ENCODE results near the gene UBP1.
A peak's percentile ranks its signal among the peaks of the same experiment; 100 is the strongest.
"Not testable (repeated sequence)": the region's sequence is repeated elsewhere in the genome, so short reads cannot be mapped to it uniquely, and the experiment has no call there.

The UBP1 gene, protein sequence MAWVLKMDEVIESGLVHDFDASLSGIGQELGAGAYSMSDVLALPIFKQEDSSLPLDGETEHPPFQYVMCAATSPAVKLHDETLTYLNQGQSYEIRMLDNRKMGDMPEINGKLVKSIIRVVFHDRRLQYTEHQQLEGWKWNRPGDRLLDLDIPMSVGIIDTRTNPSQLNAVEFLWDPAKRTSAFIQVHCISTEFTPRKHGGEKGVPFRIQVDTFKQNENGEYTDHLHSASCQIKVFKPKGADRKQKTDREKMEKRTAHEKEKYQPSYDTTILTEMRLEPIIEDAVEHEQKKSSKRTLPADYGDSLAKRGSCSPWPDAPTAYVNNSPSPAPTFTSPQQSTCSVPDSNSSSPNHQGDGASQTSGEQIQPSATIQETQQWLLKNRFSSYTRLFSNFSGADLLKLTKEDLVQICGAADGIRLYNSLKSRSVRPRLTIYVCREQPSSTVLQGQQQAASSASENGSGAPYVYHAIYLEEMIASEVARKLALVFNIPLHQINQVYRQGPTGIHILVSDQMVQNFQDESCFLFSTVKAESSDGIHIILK

GRCh38 chr3:33440328-33441224 lies at the start of gene UBP1:
TSS of gene UBP1 (minus strand) at chr3:33440405. CDS start at chr3:33439848, 557 bp downstream.
- peak within 1 kb of the TSS; percentile 70 for H3K4me3 ChIP-seq (ENCODE audit: low read length)
- TF ChIP-seq ZNF274 (IDR thresholded peaks at IDR 0.05; ENCODE audit: low read depth, low read length), result no peak

- no peak for TF ChIP-seq ZNF274 (IDR thresholded peaks at IDR 0.05; ENCODE audit: low read depth, low read length)
- H3K4me3 ChIP-seq (ENCODE audit: low read length), result no peak overlapping the region
Measured at GRCh38 chr3:33488683-33489082, 48.5 kb upstream of the UBP1 start.

GRCh38 chr3:33488246-33488645 lies 48.0 kb upstream of the UBP1 start:
- no peak for TF ChIP-seq ZNF274 (IDR thresholded peaks at IDR 0.05; ENCODE audit: low read depth, low read length)

GRCh38 chr3:33482111-33482521 lies 41.9 kb upstream of the UBP1 start:
- no peak for TF ChIP-seq ZNF274 (IDR thresholded peaks at IDR 0.05; ENCODE audit: low read depth, low read length)
- H3K4me3 ChIP-seq (ENCODE audit: low read length), result no peak overlapping the region

More at GRCh38 chr3:33488246-33488645, 48.0 kb upstream of the UBP1 start:
- no peak overlapping the region for H3K4me3 ChIP-seq (ENCODE audit: low read length)

DNA sequence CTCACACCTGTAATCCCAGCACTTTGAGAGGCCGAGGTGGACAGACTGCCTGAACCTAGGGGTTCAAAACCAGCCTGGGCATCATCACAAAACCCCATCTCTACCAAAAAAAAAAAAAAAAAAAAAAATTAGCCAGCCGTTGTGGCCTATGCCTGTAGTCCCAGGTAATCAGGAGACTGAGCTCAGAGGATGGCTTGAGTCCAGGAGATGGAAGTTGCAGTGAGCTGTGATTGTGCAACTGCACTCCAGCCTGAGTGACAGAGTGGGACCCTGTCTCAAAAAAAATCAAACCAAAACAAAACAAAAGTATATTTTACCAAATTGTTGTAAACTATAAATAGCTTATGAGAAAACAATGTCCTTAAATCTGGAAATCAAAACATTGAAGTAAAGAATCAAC lies 34.7 kb upstream of the UBP1 start:
- no peak overlapping the region for H3K4me3 ChIP-seq (ENCODE audit: low read length)
- TF ChIP-seq ZNF274 (IDR thresholded peaks at IDR 0.05; ENCODE audit: low read depth, low read length), result no peak

DNA sequence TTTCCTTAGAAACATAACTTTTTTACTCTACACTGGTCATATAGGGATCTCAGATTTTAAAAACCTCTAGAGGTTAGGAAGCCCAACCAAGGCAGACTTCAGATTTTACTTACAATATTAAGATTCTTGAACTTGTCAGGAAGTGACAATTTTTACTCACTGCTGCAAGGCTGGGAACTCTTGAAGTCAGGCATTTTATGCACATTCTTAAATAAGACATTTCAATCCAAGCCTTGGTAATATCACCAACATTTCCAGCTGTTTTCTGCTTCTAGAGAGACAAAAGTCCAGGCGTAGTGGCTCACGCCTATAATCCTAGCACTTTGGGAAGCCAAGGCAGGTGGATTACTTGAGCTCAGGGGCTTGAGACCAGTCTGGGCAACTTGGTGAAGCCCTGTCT lies 33.6 kb upstream of the UBP1 start:
- TF ChIP-seq ZNF274 (IDR thresholded peaks at IDR 0.05; ENCODE audit: low read depth, low read length), result no peak
- no peak overlapping the region for H3K4me3 ChIP-seq (ENCODE audit: low read length)

GRCh38 chr3:33467786-33468185 lies 27.6 kb upstream of the UBP1 start:
- no peak for TF ChIP-seq ZNF274 (IDR thresholded peaks at IDR 0.05; ENCODE audit: low read depth, low read length)

DNA sequence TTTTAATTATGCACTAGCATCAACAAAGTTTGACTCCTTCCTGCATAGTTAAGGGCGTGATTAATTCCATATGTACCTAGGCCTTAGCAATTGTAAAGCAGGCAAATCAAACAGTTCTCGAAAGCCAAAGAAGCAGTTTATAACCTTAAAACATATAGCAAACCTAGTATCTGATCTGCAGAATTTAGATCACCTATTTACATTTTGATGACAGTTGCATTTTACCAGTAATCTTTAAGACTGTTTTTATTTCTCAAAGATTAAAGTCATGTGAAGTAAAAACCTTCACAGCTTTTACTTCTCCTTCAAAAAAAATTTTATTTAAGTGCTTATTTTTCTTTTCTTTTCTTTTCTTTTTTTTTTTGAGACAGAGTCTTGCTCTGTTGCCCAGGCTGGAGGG lies 20.9 kb upstream of the UBP1 start:
- H3K4me3 ChIP-seq (ENCODE audit: low read length), result no peak overlapping the region
- TF ChIP-seq ZNF274 (IDR thresholded peaks at IDR 0.05; ENCODE audit: low read depth, low read length), result no peak

More at GRCh38 chr3:33467786-33468185, 27.6 kb upstream of the UBP1 start:
- H3K4me3 ChIP-seq (ENCODE audit: low read length), result no peak overlapping the region

GRCh38 chr3:33459577-33459976 lies 19.4 kb upstream of the UBP1 start:
- H3K4me3 ChIP-seq (ENCODE audit: low read length), result not testable (repeated sequence)

DNA sequence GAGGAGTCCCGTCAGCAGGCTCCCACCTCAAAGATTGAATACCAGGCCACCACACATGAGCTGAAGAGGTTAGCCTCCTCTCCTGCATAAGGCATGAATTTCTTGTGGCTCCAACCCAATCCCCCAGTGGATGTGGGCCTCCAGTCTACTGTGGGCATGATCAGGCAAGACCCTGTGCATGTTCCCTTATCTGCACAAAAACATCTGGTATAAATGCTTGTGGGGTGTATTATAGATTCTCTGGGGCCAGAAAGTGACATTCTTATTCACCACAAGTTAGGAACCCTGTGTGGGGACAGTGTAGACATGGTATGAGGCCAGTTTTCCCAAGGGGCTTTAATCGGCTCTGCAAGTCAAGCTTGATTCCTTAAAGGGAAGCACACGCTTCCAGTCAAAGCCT lies 18.2 kb upstream of the UBP1 start:
- no peak overlapping the region for H3K4me3 ChIP-seq (ENCODE audit: low read length)
- no peak for TF ChIP-seq ZNF274 (IDR thresholded peaks at IDR 0.05; ENCODE audit: low read depth, low read length)

- no peak for TF ChIP-seq ZNF274 (IDR thresholded peaks at IDR 0.05; ENCODE audit: low read depth, low read length)
- H3K4me3 ChIP-seq (ENCODE audit: low read length), result no peak overlapping the region
Measured at GRCh38 chr3:33456756-33457155, 16.6 kb upstream of the UBP1 start.

DNA sequence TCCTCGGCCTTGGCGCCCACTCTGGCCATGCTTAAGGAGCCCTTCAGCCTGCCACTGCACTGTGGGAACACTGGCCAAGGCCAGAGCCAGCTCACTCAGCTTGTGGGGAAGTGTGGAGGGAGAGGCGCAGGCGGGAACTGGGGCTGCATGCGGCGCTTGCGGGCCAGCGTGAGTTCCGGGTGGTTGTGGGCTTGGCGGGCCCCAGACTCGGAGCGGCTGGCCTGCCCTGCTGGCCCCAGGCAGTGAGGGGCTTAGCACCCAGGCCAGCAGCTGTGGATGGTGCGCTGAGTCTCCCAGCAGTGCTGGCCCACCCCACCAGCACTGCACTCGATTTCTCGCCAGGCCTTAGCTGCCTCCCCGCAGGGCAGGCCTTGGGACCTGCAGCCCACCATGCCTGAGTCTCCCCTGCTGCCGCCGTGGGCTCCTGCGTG lies 13.1 kb upstream of the UBP1 start:
- TF ChIP-seq ZNF274 (IDR thresholded peaks at IDR 0.05; ENCODE audit: low read depth, low read length), result no peak
- H3K4me3 ChIP-seq (ENCODE audit: low read length), result no peak overlapping the region

GRCh38 chr3:33451994-33452393 lies 11.8 kb upstream of the UBP1 start:
- not testable (repeated sequence) for H3K4me3 ChIP-seq (ENCODE audit: low read length)

DNA sequence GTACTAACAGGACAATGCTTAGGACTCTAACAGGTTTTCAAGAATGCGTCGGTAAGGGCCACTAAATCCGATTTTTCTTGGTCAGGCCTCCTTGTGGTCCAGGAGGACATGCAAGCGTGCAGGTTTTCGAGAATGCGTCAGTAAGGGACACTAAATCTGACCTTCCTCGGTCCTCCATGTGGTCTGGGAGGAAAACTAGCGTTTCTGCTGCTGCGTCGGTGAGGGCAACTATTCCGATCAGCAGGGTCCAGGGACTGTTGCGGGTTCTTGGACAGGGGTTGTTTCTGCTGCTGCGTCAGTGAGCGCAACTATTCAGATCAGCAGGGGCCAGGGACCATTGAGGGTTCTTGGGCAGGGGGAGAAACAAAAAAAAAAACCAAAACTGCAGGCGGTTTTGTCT lies 7.8 kb upstream of the UBP1 start:
- TF ChIP-seq ZNF274 (IDR thresholded peaks at IDR 0.05; ENCODE audit: low read depth, low read length), result no peak
- no peak overlapping the region for H3K4me3 ChIP-seq (ENCODE audit: low read length)

GRCh38 chr3:33447256-33447625 lies 7.0 kb upstream of the UBP1 start:
- not testable (repeated sequence) for H3K4me3 ChIP-seq (ENCODE audit: low read length)
